GM12878 (cell line): ENCODE measurements around the gene SCUBE3.

Experiments used
- EP300 ChIP-seq, 2 experiments: fragments of 150-350 bp in 1 of 2; IDR thresholded peaks; 2 replicates each; pipeline ENCODE4 v1.6.1; 2011 to 2012; ENCODE audit warnings: low read depth in 2 of 2, low read length in 2 of 2, borderline replicate concordance in 1 of 2, improper control_type of control experiment in 1 of 2, inconsistent platforms in 1 of 2; ENCODE audit not compliant: control insufficient read depth in 1 of 2
- FOXM1 ChIP-seq: IDR thresholded peaks from 2 replicates; pipeline ENCODE4 v1.6.1; 2012; ENCODE audit warnings: low read depth, mild to moderate bottlenecking, inconsistent platforms, low read length, moderate library complexity
- GATAD2B ChIP-seq: fragments of 450-650 bp; conservative IDR thresholded peaks from 2 replicates; pipeline ENCODE4 v1.6.1; 2017; ENCODE audit warnings: low read depth, mild to moderate bottlenecking, moderate library complexity
- IKZF1 ChIP-seq: fragments of 450-650 bp; conservative IDR thresholded peaks from 2 replicates; pipeline ENCODE4 v1.6.1; 2017; ENCODE audit warnings: antibody characterized with exemption, mild to moderate bottlenecking
- TF ChIP-seq, protein P1 (sequence below): IDR thresholded peaks from 2 replicates; pipeline ENCODE4 v1.6.1; 2011; ENCODE audit warnings: borderline replicate concordance, low read depth, mild to moderate bottlenecking, moderate library complexity, low read length; ENCODE audit not compliant: insufficient read depth, poor library complexity, severe bottlenecking
- TF ChIP-seq, protein P2 (sequence below), 3 experiments: IDR thresholded peaks in 2 of 3; conservative IDR thresholded peaks in 1 of 3; 2 replicates each; pipeline ENCODE4 v1.5.1; 2011; ENCODE audit warnings: low read depth in 3 of 3, low read length in 3 of 3, mild to moderate bottlenecking in 3 of 3, control low read depth in 2 of 3, moderate library complexity in 2 of 3, inconsistent platforms in 1 of 3, mixed read lengths in 1 of 3; ENCODE audit not compliant: control insufficient read depth in 2 of 3, insufficient read depth in 1 of 3; ENCODE audit errors: extremely low read depth in 1 of 3
- TF ChIP-seq, protein P3 (sequence below): IDR thresholded peaks from 2 replicates; pipeline ENCODE4 v1.6.1; 2012; ENCODE audit warnings: mild to moderate bottlenecking, low read depth, low read length
- TF ChIP-seq, protein P4 (sequence below): IDR thresholded peaks from 2 replicates; pipeline ENCODE4 v1.6.1; 2011; ENCODE audit warnings: low read depth, low read length, improper control_type of control experiment, borderline replicate concordance

DNA sequence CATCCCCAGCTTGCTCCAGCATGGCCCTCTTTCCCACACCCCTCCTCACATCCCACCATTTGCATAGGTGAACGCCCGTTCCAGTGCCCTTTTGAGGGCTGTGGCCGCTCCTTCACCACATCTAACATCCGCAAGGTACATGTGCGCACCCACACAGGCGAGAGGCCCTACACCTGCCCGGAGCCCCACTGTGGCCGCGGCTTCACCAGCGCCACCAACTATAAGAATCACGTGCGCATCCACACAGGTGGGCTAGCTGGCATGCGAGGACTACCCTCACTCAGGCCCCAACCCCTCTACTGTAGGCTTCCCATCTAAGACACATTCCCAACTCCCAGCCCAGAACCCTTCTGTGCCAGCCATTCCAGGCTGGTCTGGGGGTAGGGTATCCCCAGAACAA is 77.7 kb downstream of the SCUBE3 start:
- TF ChIP-seq, protein P1, sequence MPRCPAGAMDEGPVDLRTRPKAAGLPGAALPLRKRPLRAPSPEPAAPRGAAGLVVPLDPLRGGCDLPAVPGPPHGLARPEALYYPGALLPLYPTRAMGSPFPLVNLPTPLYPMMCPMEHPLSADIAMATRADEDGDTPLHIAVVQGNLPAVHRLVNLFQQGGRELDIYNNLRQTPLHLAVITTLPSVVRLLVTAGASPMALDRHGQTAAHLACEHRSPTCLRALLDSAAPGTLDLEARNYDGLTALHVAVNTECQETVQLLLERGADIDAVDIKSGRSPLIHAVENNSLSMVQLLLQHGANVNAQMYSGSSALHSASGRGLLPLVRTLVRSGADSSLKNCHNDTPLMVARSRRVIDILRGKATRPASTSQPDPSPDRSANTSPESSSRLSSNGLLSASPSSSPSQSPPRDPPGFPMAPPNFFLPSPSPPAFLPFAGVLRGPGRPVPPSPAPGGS: no peak
- TF ChIP-seq IKZF1 (no peak), FOXM1 (no peak), GATAD2B (no peak), EP300 (IDR thresholded peaks at IDR 0.05; ENCODE audit: borderline replicate concordance in 1 of 2, control insufficient read depth in 1 of 2, low read depth in 2 of 2, low read length in 2 of 2) (no peak)
- TF ChIP-seq, protein P2, sequence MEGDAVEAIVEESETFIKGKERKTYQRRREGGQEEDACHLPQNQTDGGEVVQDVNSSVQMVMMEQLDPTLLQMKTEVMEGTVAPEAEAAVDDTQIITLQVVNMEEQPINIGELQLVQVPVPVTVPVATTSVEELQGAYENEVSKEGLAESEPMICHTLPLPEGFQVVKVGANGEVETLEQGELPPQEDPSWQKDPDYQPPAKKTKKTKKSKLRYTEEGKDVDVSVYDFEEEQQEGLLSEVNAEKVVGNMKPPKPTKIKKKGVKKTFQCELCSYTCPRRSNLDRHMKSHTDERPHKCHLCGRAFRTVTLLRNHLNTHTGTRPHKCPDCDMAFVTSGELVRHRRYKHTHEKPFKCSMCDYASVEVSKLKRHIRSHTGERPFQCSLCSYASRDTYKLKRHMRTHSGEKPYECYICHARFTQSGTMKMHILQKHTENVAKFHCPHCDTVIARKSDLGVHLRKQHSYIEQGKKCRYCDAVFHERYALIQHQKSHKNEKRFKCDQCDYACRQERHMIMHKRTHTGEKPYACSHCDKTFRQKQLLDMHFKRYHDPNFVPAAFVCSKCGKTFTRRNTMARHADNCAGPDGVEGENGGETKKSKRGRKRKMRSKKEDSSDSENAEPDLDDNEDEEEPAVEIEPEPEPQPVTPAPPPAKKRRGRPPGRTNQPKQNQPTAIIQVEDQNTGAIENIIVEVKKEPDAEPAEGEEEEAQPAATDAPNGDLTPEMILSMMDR (IDR thresholded peaks at IDR 0.05 in 2 of 3, conservative IDR thresholded peaks at IDR 0.05 in 1 of 3; ENCODE audit: control insufficient read depth in 2 of 3, extremely low read depth in 1 of 3, insufficient read depth in 1 of 3, low read depth in 3 of 3, low read length in 3 of 3): no peak
- TF ChIP-seq, protein P3, sequence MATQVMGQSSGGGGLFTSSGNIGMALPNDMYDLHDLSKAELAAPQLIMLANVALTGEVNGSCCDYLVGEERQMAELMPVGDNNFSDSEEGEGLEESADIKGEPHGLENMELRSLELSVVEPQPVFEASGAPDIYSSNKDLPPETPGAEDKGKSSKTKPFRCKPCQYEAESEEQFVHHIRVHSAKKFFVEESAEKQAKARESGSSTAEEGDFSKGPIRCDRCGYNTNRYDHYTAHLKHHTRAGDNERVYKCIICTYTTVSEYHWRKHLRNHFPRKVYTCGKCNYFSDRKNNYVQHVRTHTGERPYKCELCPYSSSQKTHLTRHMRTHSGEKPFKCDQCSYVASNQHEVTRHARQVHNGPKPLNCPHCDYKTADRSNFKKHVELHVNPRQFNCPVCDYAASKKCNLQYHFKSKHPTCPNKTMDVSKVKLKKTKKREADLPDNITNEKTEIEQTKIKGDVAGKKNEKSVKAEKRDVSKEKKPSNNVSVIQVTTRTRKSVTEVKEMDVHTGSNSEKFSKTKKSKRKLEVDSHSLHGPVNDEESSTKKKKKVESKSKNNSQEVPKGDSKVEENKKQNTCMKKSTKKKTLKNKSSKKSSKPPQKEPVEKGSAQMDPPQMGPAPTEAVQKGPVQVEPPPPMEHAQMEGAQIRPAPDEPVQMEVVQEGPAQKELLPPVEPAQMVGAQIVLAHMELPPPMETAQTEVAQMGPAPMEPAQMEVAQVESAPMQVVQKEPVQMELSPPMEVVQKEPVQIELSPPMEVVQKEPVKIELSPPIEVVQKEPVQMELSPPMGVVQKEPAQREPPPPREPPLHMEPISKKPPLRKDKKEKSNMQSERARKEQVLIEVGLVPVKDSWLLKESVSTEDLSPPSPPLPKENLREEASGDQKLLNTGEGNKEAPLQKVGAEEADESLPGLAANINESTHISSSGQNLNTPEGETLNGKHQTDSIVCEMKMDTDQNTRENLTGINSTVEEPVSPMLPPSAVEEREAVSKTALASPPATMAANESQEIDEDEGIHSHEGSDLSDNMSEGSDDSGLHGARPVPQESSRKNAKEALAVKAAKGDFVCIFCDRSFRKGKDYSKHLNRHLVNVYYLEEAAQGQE: no peak
- TF ChIP-seq, protein P4, sequence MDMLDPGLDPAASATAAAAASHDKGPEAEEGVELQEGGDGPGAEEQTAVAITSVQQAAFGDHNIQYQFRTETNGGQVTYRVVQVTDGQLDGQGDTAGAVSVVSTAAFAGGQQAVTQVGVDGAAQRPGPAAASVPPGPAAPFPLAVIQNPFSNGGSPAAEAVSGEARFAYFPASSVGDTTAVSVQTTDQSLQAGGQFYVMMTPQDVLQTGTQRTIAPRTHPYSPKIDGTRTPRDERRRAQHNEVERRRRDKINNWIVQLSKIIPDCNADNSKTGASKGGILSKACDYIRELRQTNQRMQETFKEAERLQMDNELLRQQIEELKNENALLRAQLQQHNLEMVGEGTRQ: no peak
